ENCODE data around the gene CKS1B.
"Not testable (repeated sequence)": the region's sequence is repeated elsewhere in the genome, so short reads cannot be mapped to it uniquely, and the experiment has no call there.

CKS1B gene

DNA sequence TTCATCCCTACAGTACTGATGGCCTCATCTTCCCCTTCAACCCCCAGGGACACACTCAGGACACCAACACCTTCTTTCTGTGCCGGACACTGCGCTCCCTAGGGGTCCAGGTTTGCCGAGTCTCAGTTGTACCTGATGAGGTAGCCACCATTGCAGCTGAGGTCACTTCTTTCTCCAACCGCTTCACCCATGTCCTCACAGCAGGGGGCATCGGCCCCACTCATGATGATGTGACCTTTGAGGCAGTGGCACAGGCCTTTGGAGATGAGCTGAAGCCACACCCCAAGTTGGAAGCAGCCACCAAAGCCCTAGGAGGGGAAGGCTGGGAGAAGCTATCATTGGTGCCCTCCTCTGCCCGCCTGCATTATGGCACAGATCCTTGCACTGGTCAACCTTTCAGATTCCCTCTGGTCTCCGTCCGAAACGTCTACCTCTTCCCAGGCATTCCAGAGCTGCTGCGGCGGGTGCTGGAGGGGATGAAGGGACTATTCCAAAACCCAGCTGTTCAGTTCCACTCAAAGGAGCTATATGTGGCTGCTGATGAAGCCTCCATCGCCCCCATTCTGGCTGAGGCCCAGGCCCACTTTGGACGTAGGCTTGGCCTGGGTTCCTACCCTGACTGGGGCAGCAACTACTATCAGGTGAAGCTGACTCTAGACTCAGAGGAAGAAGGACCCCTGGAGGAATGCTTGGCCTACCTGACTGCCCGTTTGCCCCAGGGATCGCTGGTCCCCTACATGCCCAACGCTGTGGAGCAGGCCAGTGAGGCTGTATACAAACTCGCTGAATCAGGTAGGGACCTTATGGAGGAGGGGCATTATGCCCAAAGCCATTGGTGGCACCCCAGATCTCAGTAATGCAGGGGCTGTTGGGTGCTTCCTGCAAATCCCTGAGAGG is 13.8 kb downstream of the CKS1B start:
- DNase-seq: no peak

DNA sequence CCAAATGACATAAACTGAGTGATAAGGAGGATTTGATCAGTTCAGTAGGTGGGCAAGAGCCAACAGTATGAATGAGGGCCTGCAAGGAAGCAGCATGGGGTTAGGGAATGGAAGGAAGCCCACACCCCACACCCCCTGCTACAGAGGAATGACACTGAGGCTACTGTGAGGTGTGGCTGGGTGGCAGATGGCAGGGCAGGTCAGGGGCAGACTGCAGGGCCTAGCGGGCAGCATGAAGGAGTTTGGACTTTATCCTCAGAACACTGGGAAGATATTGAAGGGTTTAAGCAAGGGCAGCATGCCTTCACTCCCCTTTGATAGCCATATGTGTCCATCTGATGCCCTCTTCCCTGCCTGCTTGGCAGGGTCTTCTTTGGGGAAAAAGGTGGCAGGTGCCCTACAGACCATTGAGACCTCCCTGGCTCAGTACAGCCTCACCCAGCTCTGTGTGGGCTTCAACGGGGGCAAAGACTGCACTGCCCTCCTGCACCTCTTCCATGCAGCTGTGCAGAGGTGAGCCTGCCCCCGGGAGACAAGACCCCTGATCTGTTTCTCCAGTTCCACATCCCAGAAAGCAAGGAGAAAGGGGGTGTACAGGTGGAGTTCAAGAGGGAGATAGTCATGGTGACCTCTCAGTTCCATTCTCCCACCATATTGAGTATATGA is 14.8 kb downstream of the CKS1B start:
- DNase-seq: no peak

DNA sequence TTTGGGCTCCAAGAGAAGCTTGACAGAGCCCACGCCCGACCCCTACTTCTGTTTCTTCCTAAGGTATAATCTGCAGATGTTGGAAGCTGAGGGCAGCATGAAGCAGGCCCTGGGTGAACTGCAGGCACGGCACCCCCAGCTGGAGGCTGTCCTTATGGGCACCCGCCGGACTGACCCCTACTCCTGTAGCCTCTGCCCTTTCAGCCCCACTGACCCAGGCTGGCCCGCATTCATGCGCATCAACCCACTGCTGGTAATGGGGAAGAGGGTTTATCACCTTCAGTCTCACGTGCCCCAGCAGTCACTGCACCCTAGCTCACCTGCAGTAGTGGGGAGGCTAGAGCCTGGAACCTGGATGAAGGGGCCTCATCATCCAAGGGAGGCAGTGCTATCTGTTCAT is 15.8 kb downstream of the CKS1B start:
- no peak for DNase-seq

DNA sequence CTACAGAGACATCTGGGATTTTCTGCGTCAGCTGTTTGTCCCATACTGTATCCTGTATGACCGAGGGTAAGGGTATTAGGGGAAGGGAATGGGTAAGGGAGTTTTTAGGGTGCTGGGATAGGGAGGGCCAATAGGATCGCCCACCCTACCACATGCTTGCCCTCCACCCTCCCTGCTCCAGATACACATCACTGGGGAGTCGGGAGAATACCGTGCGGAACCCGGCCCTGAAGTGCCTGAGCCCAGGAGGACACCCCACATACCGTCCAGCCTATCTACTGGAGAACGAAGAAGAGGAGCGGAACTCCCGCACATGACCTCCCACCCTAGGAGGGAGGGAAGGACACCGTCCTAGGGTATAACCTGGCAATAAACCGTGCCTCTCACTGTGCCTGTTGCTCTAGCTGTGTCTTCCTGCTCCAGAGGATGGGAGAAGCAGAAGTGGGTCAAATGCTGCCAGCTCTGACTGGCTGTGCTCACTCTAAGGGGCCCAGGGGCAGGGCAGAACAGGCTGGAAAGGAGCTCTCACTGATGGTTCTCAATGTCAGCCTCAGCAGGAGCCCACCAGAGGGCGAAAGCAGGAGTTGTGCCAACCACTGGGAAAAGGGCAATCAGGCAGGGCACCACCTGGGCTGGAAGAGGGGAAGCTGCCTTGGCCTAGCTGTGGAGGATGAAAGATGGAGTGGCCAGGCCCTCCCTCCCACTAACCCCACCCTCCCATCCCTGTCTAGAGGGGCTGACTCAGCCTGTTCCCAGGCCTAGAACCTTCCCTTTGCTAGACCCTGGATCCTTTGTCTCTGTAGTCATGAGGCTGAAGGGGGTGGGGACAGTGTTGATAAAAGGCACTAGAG is 18.5 kb downstream of the CKS1B start:
- no peak for DNase-seq

DNA sequence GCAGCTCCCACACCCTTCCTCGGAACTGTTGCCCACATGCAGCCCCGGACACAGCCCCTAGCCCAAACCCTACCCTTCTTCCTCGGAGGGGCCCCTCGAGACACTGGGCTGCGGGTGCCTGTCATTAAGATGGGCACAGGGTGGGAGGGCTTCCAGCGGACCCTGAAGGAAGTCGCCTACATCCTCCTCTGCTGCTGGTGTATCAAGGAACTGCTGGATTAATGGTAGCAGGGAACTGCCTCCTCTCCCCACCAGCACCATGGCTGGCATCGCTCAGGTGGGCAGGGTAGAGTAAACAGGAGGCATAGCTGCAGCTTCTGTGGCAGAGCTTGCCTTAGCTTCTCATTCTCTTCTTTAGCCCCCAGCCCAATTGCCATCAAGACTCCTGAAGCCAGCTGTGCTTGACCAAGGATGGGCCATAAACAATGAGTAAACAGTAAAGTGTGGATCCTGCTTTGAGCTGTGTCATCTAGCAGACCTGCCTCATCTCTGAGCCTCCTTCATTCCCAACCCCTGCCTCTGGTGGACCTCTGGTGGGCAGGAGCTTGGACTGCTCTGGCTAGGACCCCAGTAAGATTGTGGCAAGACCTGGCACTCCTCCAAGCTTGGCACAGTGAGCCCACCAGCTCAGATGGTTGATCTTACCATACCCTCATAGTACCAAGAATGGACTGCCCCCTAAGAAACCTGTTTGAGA is 19.2 kb downstream of the CKS1B start, which contains the start of gene LENEP:
TSS of gene LENEP (plus strand) at position 15 of the 697 bp plus-strand sequence. CDS start at position 37, 22 bp downstream.
- no peak for DNase-seq

DNA sequence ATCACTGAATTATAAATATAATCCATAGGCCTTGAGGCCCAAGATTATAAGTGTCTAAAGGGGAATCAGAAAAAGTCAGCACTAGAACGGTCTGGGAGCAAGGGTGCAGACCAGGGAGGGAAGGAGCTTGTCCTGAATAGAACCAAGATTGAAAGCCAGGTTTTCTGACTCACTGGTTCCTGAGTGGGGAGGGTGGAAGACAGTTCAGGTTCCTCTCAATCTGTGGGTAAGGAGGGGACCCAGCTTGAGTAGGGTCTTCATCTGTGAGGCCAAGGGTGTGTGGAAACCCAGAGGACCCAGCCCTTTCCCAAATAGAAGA is 19.7 kb downstream of the CKS1B start:
- no peak for DNase-seq

DNA sequence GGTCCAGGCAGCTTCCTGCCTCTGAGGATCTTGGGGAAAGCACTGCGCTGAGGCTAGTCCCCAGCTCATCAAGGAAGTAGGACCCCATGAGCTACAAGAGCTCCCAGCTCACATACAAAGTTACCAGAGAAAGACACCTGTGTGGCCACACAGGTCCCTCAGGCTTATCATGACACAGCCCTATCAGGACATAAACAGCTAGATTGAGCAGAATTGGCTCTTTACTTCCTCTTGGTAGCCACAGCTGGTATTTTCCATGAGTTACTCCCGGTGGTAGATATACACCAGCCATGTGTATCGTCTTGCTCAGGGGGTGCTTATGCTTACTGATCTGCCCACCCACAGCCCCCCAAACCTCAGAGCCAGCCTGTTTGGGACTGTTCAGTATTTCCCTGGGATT is 20.1 kb downstream of the CKS1B start:
- DNase-seq: no peak

DNA sequence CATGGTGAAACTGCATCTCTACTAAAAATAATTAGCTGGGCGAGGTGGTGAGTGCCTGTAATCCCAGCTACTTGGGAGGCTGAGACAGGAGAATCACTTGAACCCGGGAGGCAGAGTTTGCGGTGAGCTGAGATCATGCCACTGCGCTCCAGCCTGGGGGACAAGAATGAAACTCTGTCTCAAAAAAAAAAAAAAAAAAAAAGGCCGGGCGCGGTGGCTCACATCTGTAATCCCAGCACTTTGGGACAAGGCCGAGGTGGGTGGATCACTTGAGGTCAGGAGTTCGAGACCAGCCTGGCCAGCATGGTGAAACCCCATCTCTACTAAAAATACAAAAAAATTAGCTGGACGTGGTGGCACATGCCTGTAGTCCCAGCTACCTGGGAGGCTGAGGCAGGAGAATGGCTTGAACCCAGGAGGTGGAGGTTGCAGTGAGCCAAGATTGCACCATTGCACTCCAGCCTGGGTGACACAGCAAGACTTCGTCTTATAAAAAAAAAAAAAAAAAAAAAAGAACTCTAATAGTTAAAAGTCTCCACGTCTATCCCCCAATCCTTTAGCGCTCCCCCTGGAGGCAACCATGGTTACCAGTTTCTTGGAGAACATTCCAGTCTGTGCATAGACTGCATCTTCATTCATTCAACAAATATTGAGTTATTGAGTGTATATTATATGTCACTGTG is 21.0 kb downstream of the CKS1B start:
- DNase-seq: not testable (repeated sequence)

DNA sequence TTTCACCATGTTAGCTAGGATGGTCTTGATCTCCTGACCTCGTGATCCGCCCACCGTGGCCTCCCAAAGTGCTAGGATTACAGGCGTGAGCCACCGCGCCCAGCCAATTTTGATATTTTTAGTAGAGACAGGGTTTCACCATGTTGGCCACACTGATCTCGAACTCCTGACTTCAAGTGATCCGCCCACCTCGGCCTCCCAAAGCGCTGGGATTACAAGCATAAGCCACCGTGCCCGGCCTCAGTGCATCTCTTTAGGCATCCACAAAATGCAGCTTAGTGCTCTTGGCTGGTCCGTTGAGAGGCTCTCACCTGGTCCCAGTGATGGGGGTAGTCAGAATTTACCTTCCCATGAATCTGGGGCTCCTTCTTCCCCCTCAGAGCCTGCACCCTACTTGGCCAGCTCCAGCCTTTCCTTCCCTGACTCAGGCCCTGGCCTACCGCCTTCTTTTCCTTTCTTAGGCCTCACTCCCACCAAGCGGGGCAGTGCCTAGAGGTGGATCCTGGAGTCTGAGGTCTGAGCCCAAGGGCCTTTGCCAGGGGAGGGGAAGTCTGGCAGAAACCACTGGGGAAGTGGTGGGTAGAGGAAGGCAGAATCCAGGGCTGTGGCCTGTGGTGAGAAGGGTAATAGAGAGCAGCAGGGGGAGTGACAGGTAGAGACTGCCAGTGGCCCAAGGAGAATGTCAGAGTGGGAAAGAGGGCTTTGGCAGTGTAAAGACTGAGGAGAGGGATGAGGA is 22.7 kb downstream of the CKS1B start:
- DNase-seq: no peak

DNA sequence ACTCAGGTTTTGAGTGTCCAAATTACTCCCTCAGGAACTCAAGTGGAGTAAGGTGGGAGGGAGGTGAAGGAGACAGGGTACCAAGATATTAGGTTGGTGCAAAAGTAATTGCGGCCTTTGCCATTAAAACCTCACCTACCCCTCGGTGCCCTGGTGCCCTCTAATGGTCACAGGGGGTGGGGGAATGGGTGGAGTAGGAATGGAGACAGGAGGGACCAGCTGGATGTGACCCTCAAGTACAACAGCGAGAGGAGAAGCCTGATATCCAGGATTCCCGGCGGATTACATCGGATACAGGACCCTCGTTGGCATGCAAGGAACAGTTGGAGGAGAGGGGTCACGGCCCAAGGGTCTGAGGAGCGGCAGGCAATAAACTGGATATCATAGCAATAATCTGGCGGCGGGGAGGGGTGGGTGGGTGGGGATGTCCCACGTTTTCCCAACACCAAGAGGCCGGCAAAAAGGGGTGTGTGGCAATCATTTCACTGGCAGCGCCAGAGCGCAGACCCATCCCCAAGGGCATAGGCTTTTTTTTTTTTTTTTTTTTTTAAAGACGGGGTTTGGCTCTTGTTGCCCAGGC is 23.8 kb downstream of the CKS1B start:
- DNase-seq: no peak

DNA sequence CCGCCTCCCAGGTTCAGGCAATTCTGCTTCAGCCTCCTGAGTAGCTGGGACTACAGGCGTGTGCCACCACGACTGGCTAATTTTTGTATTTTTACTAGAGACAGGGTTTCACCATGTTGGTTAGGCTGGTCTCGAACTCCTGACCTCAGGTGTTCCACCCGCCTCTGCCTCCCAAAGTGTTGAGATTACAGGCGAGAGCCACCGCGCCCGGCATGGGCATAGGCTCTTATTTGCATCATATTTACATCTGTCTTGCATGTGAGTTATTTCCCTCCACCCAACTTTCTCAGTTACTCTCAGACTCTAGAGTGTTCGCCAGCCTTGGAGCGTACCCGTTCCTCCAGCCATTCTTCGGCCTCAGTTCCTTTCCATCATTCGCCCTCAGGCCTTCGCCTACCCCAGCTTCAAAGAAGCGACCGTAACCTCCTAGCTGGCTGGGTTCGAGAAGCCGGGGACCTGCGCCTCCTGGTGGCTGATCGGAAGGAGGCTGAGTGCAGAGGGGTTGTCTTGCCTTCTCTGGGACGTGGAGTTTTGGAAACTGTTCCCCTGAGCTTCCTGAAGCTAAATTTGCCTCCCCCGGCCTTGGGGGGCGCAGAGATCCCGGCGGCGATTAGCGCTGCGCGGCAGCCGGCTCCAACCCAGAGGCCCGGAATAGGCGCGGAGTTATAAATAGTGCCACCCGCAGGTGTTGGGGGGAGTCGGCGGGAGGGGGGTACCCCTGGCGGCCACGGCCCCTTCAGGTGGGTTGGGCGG is 24.5 kb downstream of the CKS1B start:
- peak; percentile 68 for DNase-seq

DNA sequence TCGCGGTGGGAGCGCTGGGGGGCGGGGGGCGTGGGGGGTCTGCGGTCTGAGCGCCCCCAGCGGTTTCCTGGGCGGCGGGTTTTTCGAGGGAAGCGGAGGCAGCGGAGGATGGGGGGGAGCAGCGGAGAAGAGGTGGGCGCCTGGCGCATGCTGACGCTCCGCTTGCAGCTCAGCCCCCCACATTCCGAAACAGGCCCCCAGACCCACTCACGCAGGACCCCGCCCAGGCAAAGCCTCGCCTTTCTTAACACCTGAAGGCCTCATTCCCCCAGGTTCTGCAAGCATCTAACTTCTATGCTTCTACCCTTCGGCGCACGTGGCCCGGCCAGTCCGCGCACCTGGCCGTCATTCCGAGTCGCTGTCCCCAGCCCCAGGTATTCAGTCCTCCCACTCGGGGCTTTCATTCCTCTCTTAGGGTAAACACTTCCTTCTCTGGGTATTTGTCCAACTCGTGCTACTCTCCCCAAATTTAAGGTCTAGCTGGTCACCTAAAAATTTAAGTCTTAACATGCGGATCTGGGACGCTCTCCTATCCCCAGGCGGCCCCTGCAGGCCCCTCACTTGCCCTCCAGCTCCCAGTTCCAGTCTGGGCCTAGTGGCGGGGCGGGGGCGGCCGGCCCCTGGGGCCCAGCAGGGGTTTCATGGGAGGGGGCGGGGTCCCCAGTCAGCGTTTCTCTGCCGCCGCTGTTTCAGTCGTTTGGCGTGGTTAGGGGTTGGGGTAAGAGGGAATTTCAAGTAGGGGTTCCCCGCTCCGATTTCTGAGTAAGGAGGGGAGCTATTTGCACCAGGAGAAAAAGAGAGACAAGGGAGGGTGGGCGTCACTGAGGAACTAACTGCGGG is 25.3 kb downstream of the CKS1B start:
- peak; percentile 63 for DNase-seq

DNA sequence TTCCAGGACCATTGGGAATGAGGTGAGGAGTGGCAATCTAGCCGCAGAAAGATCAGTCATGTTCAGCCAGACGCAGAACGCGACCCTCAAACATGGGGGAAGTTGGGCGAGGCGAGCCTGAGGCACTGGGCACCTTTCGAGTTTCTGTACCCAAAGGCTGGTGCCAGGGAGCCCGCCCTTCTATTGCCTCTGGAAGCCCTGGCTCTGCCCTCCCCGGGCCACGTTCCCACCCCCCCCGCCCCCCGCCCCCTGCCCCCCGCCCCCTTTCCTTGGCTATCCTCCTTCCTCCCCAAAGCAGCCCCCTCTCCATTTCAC is 25.9 kb downstream of the CKS1B start:
- peak; percentile 65 for DNase-seq

DNA sequence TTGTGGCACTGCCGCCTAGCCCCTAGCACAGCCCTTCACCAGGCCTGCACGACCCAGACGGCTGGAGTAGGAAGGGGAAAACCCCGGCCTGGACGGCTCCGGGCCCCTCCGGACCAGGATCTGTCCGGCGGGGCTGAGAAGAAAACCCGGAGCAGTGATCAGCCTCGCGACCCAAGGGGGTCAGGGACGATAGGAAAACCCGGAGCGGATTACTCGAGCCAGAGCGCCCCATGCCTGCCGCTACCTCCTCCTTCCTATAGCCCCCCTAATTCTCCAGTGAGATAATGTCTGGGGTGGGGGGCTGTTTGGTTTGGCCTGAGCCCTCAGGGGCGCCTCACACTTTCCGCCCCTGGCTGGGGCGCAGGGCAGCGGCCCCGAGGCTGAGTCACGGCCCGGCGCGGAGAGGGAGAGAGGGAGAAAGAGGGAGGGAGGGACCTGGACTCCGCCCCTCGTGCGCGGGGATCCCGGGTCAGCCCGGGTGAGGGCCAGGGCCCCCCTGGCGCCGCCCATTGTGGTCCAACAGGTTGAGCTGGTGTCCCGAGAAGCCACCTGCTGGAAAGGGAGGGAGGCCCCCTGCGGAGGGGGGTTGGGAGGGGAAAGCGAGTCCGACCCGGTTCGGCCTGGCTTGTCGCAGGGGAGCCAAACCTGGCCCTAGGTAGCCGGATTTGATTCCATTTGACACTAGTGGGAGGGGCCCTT is 26.4 kb downstream of the CKS1B start:
- DNase-seq: peak; percentile 76

DNA sequence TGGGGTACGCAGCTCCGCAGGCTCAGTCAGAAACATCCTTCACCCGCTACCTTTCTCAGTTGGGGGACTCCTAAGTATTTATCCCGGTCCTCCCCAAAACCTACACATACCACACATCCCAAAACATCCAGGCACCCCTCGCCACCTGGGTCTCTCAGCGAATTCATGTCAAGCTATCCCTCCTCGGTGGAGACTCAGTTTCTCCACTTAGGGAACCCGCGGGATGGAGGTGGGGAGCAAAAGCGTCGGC is 26.9 kb downstream of the CKS1B start:
- DNase-seq: peak; percentile 49

DNA sequence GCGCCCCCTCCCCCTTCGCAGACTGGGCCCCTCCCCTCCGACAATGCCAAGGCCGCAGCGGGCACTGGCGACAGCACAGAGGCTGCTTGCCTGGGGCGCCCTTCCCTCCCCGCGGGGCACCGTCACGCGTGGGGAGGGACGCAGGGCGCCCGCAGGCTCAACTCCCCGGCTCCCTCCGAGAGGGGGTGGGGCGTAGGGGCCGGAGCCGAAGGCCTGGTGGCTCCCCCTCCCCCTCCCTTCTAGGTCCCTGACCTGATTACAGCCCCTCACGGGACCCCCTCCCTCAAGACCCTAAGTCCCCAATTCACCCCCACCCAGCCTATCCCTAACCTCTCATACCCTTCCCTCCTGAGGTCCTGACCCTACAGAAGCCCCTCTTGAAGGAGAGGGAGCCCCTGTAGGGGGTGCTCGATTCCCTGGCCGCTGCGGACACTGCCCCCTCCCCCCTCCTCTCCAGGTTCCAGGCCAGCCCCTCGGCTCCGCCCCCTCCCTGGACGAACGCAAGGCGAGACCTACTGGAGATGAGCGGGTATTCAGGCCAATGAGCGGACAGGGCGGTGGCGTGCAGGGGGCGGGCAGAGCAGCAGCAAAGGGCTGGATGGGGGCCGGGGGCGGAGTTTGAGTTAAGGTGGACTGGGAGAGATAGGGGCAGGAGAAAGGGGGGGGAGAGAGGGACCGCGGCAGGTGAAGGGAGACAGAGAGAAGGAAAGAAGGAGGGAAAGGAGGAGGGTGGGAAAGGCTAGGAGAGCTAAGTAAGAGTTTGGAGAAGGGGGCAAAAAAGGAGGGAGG is 27.4 kb downstream of the CKS1B start:
- DNase-seq: peak; percentile 96

DNA sequence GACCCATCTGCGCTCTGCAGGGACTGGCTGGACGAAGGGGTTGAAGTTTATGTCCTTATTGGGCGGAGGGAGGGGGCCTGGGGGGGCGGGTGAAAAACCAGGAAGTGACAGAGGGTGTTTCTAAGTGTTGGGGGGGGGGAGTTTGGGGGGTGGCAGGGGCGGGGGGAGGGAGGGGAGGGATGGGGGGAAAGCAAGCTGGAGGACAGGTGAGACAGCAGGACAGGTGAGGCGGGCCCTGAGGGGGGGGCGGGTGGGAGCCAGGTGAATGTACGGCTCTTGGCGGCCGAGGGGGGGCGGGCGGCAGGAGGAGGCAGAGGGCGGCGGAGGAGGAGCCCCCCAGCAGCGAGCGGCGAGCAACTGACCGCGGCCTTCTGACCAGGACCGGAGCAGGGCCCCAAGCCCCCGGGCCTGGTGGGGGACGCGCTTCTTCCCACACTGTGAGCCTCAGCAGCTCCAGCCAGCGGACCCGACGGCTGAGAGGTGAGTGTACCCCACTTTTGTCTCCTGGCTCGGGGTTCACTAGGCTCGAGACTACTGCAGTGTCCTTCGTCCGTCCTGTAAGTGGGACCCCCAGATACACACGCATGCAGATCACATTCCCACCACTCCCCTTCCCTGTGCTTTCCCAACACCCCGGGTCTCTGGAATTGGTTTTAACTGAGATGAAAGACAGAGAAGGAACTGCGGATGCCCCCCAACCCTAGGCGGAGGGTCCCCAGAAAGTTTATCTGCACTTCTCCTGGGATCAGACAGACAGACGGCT is 28.2 kb downstream of the CKS1B start, which contains the start of gene ZBTB7B:
TSS of gene ZBTB7B (plus strand) at position 339 of the 763 bp plus-strand sequence. CDS start 11,859 bp downstream, outside the sequence.
- no peak for DNase-seq
